Breast epithelium (tissue), 4 donors: ENCODE results near the gene CCL22. TPM values are rescaled to one million over a fixed set of nuclear protein-coding genes. Genes with fewer than 3 reads are reported as not detected.

Experiments
- DNase-seq, 2 donors: peaks; one replicate each; pipeline ENCODE4 v3.0.0-alpha.2; 2019; ENCODE audit warnings: low spot score in 2 of 2
- H3K27ac ChIP-seq, 2 donors: fragments of 200-600 bp; sonication (generic) in 1 of 2; one replicate each; pipeline ENCODE4 v1.5.1; 2016 to 2019; ENCODE audit warnings: mild to moderate bottlenecking in 1 of 2
- H3K27me3 ChIP-seq, 2 donors: fragments of 200-600 bp; sonication (generic) in 1 of 2; one replicate each; pipeline versions ENCODE4 v1.5.1 to v1.6.0; 2017 to 2019; ENCODE audit warnings: control low read depth in 1 of 2, mild to moderate bottlenecking in 1 of 2
- H3K36me3 ChIP-seq: fragments of 200-600 bp; one replicate; pipeline ENCODE4 v1.5.1; 2019
- H3K4me1 ChIP-seq, 2 donors: fragments of 200-600 bp; sonication (generic); one replicate each; pipeline ENCODE4 v1.5.1; 2016 to 2019; ENCODE audit warnings: control low read depth in 1 of 2
- H3K4me3 ChIP-seq, 3 donors: fragments of 200-600 bp; sonication (generic); 1 replicate in 2 of 3; 2 replicates in 1 of 3; pipeline ENCODE4 v1.5.1; 2016 to 2019; ENCODE audit warnings: mild to moderate bottlenecking in 3 of 3, moderate library complexity in 2 of 3
- H3K9me3 ChIP-seq, 2 donors: fragments of 200-600 bp; sonication (generic) in 1 of 2; one replicate each; pipeline ENCODE4 v1.5.1; 2016 to 2019; ENCODE audit warnings: control low read depth in 1 of 2
- POLR2A ChIP-seq: fragments of 450-650 bp; IDR thresholded peaks from one replicate; pipeline ENCODE4 v1.6.1; 2016; ENCODE audit warnings: antibody characterized with exemption, mild to moderate bottlenecking, moderate library complexity
- POLR2AphosphoS5 ChIP-seq, 3 donors: sonication (generic); formaldehyde crosslinking; IDR thresholded peaks; one replicate each; pipeline ENCODE4 v1.6.1; 2017; ENCODE audit warnings: antibody characterized with exemption in 3 of 3
- intact Hi-C: fragments of 100-400 bp; cut with DNase I; formaldehyde crosslinking; loops from one replicate; pipeline ENCODE4 v1.15.1; 2023; ENCODE audit warnings: low total_unique reads
- total RNA-seq, 3 donors: library from RNA; depleted of rRNA; stranded (reverse); fragments of >200 nt; gene quantifications; one replicate each; pipeline ENCODE4 v1.1.0, GENCODE V29; 2016
- TF ChIP-seq, protein P1 (sequence below), 3 donors: fragments of 450-650 bp; IDR thresholded peaks; one replicate each; pipeline ENCODE4 v1.5.1; 2016 to 2017; ENCODE audit warnings: antibody characterized with exemption in 3 of 3, mild to moderate bottlenecking in 3 of 3, moderate library complexity in 3 of 3

CCL22 gene
- under 1 TPM; 0.15 to 0.33 (median 0.16) TPM for total RNA-seq

- Histone ChIP-seq H3K4me1 (no peaks in the 10 kb centered on the region), H3K4me3 (no peak within 1 kb of the TSS), H3K27me3 (no peaks in the 10 kb centered on the region), H3K9me3 (no peaks in the 10 kb centered on the region), H3K27ac (no peak within 1 kb of the TSS), H3K36me3 (no peaks in the 10 kb centered on the region)
- intact Hi-C loops = no loop called here
- DNase-seq = no peak
- TF ChIP-seq, protein P1, sequence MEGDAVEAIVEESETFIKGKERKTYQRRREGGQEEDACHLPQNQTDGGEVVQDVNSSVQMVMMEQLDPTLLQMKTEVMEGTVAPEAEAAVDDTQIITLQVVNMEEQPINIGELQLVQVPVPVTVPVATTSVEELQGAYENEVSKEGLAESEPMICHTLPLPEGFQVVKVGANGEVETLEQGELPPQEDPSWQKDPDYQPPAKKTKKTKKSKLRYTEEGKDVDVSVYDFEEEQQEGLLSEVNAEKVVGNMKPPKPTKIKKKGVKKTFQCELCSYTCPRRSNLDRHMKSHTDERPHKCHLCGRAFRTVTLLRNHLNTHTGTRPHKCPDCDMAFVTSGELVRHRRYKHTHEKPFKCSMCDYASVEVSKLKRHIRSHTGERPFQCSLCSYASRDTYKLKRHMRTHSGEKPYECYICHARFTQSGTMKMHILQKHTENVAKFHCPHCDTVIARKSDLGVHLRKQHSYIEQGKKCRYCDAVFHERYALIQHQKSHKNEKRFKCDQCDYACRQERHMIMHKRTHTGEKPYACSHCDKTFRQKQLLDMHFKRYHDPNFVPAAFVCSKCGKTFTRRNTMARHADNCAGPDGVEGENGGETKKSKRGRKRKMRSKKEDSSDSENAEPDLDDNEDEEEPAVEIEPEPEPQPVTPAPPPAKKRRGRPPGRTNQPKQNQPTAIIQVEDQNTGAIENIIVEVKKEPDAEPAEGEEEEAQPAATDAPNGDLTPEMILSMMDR (IDR thresholded peaks at IDR 0.05) = no peak
- no peak for TF ChIP-seq POLR2AphosphoS5 (IDR thresholded peaks at IDR 0.05)
- TF ChIP-seq POLR2A = no peak
Observed at GRCh38 chr16:57358527-57359095, at the start of gene CCL22. Gene CCL22, plus strand, starts transcription at chr16:57358783. Its CDS starts 34 bp downstream, at chr16:57358817.

DNA sequence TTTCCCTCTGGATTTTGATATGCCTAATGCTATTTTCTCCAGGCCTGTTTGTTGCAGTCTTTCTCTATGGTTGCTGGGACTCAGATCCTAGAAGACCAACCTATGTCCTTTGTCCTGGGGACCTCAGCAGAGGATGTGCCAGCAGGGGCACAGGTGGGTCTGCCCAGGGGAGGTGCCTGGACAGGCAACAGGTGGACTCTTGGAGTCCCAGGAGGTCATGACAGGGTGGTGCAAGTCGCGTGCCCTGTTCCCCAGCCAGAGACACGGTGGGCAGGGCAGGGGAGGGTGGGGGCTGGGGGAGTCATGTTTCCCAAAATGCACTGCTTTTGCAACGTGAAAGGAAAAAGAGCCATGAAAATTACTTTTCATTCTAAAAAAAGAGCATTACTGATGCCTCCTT, 47.8 kb upstream of the CCL22 start:
- TF ChIP-seq, protein P1 (IDR thresholded peaks at IDR 0.05) = no peak
- TF ChIP-seq POLR2A (no peak), POLR2AphosphoS5 (IDR thresholded peaks at IDR 0.05) (no peak)
- no peak overlapping the region for H3K27ac ChIP-seq
- intact Hi-C loops = no loop called here
- no peak overlapping the region for H3K4me3 ChIP-seq
- DNase-seq = peak in 1 of 2 donors; percentile 8
- no peaks in the 10 kb centered on the region for H3K36me3 ChIP-seq
- H3K9me3 ChIP-seq = no peaks in the 10 kb centered on the region
- H3K4me1 ChIP-seq = no peaks in the 10 kb centered on the region
- H3K27me3 ChIP-seq = no peaks in the 10 kb centered on the region

DNA sequence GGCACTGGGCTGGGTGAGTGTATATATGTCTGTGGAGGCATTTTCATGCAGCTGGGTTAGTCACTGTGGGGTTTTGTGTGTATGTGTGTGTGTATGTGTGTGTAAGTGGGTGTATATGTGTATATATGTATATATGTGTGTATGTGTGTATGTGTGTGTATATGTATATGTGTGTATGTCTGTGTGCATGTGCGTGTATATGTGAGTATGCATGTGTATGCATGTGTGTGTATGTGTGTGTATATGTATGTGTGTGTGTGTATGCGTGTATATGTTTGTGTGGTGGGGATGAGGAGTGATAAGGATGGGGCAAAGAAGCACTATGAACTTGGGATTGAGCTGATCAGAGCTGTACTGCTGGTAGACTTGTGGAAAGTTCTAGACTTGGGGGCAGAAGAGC, 45.1 kb upstream of the CCL22 start:
- Histone ChIP-seq H3K36me3 (no peaks in the 10 kb centered on the region), H3K27ac (no peak overlapping the region), H3K27me3 (no peaks in the 10 kb centered on the region), H3K4me1 (no peaks in the 10 kb centered on the region), H3K9me3 (no peaks in the 10 kb centered on the region), H3K4me3 (no peak overlapping the region)
- no peak for DNase-seq
- TF ChIP-seq, protein P1 (IDR thresholded peaks at IDR 0.05) = no peak
- TF ChIP-seq POLR2AphosphoS5 (IDR thresholded peaks at IDR 0.05) (no peak), POLR2A (no peak)
- intact Hi-C loops = no loop called here

DNA sequence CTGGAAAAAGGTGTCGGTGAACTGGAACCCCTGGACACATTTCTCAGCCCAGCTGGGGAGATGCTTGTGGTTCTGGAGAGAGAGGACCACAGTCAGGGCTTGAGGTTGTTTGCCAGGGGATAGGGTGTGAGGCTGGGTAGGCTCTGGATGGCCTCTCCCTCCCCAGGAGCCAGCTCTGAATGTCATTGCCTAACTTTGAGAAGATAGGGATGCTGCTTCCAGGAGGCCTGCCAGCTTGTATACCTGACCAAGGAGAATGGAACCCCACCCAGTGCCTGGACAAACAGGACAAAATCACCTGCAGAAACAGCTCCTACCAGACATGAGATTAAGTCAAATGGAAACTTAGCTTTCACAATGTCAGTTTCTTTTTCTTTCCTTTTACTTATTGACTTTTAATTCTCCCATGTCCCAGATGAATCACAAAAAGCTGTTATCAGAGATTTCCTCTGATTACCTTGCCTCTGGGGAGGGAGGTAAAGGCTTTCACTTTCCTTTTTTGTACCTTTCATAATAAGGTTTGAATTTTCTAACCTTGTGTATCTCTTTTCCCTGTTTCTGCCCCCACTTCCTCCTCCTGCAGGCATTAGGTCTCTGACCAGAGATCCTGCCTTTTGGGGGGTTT, 44.3 kb upstream of the CCL22 start:
- Histone ChIP-seq H3K27ac (no peak overlapping the region), H3K4me1 (no peaks in the 10 kb centered on the region), H3K4me3 (no peak overlapping the region), H3K27me3 (no peaks in the 10 kb centered on the region), H3K36me3 (no peaks in the 10 kb centered on the region), H3K9me3 (no peaks in the 10 kb centered on the region)
- intact Hi-C loops = no loop called here
- TF ChIP-seq POLR2A = no peak
- no peak for TF ChIP-seq POLR2AphosphoS5 (IDR thresholded peaks at IDR 0.05)
- TF ChIP-seq, protein P1 (IDR thresholded peaks at IDR 0.05) = no peak
- peak in 1 of 2 donors; percentile 15 for DNase-seq

DNA sequence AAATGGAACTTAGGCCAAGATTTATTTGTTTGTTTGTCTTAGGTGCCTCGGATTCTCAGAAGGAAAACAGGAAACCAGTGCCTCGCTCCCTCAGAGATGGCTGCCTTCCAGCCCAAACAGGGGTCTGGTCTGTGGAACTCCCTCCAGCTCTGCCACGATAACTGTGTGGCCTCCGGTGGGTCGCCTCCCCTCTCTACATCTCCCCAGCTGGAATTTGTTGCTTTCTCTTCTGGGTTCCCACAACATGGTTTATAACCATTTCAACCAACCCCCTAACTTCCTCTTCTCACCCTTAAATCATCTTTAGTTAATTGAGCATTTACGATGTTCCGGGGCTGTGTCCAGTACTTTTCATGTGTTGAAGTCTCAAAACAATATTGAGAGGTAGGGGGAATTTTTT, 43.2 kb upstream of the CCL22 start:
- Histone ChIP-seq H3K4me1 (no peaks in the 10 kb centered on the region), H3K27ac (no peak overlapping the region), H3K27me3 (no peaks in the 10 kb centered on the region), H3K4me3 (no peak overlapping the region), H3K36me3 (no peaks in the 10 kb centered on the region), H3K9me3 (no peaks in the 10 kb centered on the region)
- TF ChIP-seq, protein P1 (IDR thresholded peaks at IDR 0.05) = no peak
- TF ChIP-seq POLR2AphosphoS5 (IDR thresholded peaks at IDR 0.05) = no peak
- no peak for TF ChIP-seq POLR2A
- peak in 1 of 2 donors; percentile 12 for DNase-seq
- intact Hi-C loops = no loop called here
